Mesodermal cell (in vitro differentiated cells): ENCODE results near the gene KHDRBS2. TPM values are rescaled to one million over a fixed set of nuclear protein-coding genes. Genes with fewer than 3 reads are reported as not detected.

ENCODE experiments used
- H3K27ac ChIP-seq: 2 replicates; pipeline ENCODE4 v1.7.0; 2013; ENCODE audit warnings: mild to moderate bottlenecking, low read depth, low read length, moderate library complexity; ENCODE audit not compliant: severe bottlenecking
- H3K36me3 ChIP-seq: 2 replicates; pipeline ENCODE4 v1.7.1; 2013; ENCODE audit warnings: mild to moderate bottlenecking, low read length, moderate library complexity; ENCODE audit not compliant: control insufficient read depth, insufficient read depth
- H3K4me1 ChIP-seq: one replicate; pipeline ENCODE4 v1.7.1; 2013; ENCODE audit warnings: mild to moderate bottlenecking, low read length; ENCODE audit not compliant: insufficient read depth, control insufficient read depth, poor library complexity, severe bottlenecking
- H3K4me3 ChIP-seq: 2 replicates; pipeline ENCODE4 v1.7.0; 2013; ENCODE audit warnings: low read length, control low read depth, mild to moderate bottlenecking; ENCODE audit not compliant: insufficient read depth, poor library complexity, severe bottlenecking; ENCODE audit errors: extremely low read depth
- H3K9me3 ChIP-seq: 2 replicates; pipeline ENCODE4 v1.7.1; 2013; ENCODE audit warnings: mild to moderate bottlenecking, low read length, moderate library complexity; ENCODE audit not compliant: control insufficient read depth
- WGBS, 2 experiments: methylation state at CpG; one replicate each; pipeline ENCODE4 v1.1.5; 2013; ENCODE audit warnings: missing lambda C conversion rate in 2 of 2; ENCODE audit not compliant: insufficient coverage in 2 of 2; 5-methylcytosine and 5-hydroxymethylcytosine counted together
- polyA plus RNA-seq, 2 experiments: library from polyadenylated mRNA; stranded (reverse); fragments of 50-300 nt; gene quantifications; one replicate each; pipeline ENCODE4 v1.2.3, GENCODE V29; 2013

The KHDRBS2 gene
- 1.5 TPM for polyA plus RNA-seq (2013, experiment 1 of 2)
- polyA plus RNA-seq (2013, experiment 2 of 2), result 1.4 TPM

DNA sequence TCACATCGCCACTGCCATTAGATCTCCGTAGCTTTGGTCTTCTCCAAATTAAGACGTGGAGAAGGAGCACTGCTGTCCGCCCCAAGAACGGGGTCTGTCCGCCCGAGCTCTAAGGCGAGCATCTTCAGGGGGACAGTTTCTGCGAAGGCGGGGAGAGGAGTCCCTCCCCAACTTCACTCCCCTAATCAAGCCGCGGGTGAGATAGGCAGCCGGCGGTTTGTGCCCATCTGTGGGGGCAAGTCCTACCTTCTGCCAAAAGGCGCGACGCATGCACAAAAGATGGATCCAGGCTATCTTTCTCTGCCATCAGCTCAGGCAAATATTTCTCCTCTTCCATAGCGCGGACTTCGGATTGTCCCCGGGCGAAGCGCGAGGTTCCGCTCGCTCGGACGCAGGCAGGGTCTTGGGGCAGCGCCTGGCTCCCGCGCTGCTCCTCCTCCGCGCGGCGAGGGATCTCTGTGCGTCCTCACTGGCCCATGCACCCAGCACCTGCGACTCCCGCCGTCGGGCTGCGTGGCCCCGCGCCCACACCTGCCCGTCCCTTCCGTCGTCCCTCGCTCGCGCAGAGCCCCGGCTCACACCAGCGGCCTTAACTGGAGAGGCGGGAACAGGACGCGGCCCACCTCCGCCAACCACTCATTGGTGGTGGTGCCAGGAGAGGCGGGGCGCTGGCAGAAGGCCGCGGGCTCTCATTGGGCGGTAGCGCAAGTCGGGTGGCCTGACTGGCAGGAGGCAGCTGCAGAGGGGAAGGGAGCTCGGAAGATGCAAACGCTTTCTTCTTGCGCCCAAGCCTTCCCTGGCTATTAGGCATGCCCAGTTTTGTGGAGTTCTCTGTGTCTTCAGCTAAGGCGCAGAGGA, at the start of gene KHDRBS2:
KHDRBS2 (minus strand) TSS at position 614 of the 858 bp plus-strand sequence.
- Histone ChIP-seq H3K4me1 (no peaks in the 10 kb centered on the region), H3K4me3 (peak within 1 kb of the TSS; percentile 59), H3K36me3 (no peaks in the 10 kb centered on the region), H3K9me3 (no peaks in the 10 kb centered on the region), H3K27ac (no peak within 1 kb of the TSS)
- 1% methylated on average over 41 to 49 of the region's 66 CpGs for WGBS, 2 experiments

DNA sequence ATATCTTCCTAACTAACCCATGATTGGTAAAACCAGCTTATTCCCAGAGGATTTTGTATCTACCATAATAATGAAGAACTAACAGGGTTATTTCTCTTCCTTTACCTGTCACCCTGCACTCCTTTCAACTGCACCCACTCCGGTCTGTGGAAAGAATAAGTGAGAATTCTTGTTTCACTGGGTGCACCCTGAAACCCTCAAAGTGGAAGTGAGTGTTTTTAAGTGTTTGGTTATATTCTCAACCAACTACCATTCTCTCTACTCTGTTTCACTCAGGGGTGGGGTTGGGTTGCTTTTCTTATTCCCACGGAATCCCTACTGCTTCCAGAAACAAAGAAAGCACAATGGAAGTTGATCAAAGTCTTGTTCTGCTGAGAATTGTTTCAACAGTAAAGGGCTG, 42.6 kb upstream of the KHDRBS2 start:
- Histone ChIP-seq H3K36me3 (no peaks in the 10 kb centered on the region), H3K4me1 (no peaks in the 10 kb centered on the region), H3K4me3 (no peak overlapping the region), H3K27ac (no peak overlapping the region), H3K9me3 (no peaks in the 10 kb centered on the region)
- no CpG with 5 or more reads among the region's 2 CpGs for WGBS, 2 experiments

DNA sequence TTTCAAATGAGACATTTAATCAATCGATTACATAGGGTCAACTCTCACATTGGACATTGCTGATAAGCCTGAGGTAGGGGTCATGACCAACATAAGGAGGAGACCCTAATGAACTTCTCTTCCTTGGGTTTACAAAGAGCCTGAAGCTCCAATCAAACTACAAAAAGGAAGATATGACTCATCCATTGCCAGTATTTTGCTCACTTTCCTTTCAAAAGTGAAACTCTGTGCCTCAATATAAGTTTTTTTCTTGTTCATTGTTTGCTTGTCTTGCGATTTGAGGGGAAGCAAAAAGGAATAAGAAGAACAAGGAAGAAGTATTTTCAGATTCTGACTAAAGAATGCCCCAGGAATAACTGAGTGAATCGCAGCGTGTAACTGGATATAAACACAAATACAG, 38.8 kb upstream of the KHDRBS2 start:
- no peaks in the 10 kb centered on the region for H3K4me1 ChIP-seq
- H3K4me3 ChIP-seq, result no peak overlapping the region
- H3K36me3 ChIP-seq, result no peaks in the 10 kb centered on the region
- no peaks in the 10 kb centered on the region for H3K9me3 ChIP-seq
- peak overlapping the region; percentile 30 for H3K27ac ChIP-seq
- 100% methylated on average over 2 of the region's 4 CpGs; no CpG with 5 or more reads in 1 of the 2 experiments for WGBS, 2 experiments

DNA sequence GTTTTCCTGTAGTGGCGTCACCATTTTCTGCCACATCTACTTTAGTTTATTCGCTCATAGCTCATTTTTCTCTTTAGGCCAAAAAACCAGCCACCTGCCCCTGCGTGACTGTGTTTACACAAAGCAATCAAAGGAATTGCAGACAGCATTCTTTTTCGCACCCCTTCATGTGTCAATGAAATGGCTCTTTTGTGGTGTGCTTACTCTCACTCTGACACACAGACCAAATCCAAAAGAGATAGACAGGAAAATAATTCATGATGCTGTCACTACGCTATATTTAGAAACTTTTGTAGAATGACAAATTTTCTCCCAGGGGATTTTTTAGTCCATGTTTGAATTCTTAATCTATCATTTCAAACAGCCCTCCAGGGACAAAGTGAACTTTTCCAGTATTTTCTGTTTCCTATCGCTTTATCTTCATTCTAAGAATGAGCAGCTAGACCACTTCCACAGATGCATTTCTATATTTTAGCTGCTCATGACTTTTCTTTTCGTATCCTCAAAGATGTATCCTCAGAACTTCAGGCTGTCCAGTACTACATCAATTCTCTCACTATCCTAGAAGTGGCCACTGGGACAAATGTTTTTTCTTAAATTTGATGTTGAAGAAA, 37.9 kb upstream of the KHDRBS2 start:
- H3K4me3 ChIP-seq, result no peak overlapping the region
- H3K27ac ChIP-seq, result peak overlapping the region; percentile 54
- no peaks in the 10 kb centered on the region for H3K4me1 ChIP-seq
- H3K9me3 ChIP-seq, result no peaks in the 10 kb centered on the region
- no peaks in the 10 kb centered on the region for H3K36me3 ChIP-seq
- 80 to 84% methylated on average over 4 to 6 of the region's 7 CpGs for WGBS, 2 experiments

DNA sequence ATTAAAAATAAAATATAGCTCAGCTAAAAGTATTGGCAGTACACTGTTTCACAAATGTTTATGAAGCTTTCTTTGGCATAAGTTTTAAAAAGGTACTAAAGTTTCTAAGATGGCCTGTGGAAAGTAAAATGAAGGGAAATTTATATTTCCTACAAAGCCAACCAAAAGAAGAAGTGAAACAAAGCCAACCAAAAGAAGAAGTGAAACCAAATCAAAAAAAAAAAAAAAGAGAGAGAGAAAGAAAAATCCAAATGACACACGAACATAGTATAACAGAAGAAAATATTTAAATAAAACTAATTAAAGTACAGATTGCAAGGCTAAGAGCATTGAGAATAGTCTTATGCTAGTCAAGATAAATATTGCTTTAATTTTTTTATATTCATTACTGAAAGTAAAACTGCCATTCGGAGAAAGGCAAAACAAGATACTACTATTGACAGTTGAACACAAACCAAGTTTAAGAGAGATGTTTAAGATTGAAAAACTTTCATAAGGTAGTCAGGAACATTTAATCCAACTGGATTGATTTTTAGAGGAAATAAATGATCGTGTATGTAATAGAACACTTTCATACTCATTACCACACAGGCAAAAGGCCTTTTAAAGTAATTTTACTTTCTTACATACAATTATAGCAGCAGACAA, 12.8 kb upstream of the KHDRBS2 start:
- Histone ChIP-seq H3K9me3 (no peaks in the 10 kb centered on the region), H3K4me1 (no peaks in the 10 kb centered on the region), H3K27ac (no peak overlapping the region), H3K36me3 (no peaks in the 10 kb centered on the region), H3K4me3 (no peak overlapping the region)
- no CpG with 5 or more reads among the region's 3 CpGs for WGBS, 2 experiments

DNA sequence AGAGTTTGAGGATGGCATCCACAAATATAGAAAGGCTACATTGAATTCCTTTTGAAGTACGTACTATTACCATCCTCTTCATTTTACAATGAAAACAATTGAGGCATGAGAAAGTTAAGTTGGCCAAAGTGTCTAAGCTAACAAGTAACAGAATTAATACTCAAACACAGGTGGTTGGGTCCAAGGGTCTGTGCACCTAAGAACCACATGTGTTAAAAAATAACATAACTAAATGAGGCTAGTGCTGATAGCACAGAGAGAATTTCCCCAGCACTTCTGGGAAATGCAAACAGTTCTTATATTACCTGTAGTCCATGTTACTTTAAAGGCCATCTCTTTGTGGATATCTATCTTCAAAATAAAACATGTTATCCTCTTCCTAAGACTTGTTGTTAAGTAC, 10.5 kb upstream of the KHDRBS2 start:
- no peak overlapping the region for H3K27ac ChIP-seq
- no peaks in the 10 kb centered on the region for H3K4me1 ChIP-seq
- H3K36me3 ChIP-seq, result no peaks in the 10 kb centered on the region
- H3K9me3 ChIP-seq, result no peaks in the 10 kb centered on the region
- no peak overlapping the region for H3K4me3 ChIP-seq
- WGBS, 2 experiments, result no CpG with 5 or more reads among the region's 1 CpG

DNA sequence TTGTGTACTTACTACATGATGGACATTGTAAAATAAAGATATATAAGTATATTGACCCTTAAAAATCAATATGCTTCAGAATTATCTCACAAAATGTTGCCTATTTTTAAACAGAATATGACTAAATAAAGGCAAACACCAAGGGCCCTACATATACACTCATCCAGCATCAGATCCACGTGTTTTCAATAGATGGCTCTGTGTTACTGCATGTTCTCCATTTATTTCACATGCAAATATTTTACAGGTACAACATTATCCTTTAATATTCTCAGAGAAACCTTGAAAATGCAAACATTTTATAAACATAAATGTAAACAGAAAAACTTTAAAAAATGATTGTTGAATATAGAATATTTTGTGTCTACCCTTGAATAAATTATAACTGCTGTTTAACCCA, 2.9 kb upstream of the KHDRBS2 start:
- no peaks in the 10 kb centered on the region for H3K36me3 ChIP-seq
- H3K27ac ChIP-seq, result no peak overlapping the region
- H3K4me1 ChIP-seq, result no peaks in the 10 kb centered on the region
- no peaks in the 10 kb centered on the region for H3K9me3 ChIP-seq
- WGBS, 2 experiments, result 83 to 89% methylated on average over 1 of the region's 1 CpG
- no peak overlapping the region for H3K4me3 ChIP-seq

DNA sequence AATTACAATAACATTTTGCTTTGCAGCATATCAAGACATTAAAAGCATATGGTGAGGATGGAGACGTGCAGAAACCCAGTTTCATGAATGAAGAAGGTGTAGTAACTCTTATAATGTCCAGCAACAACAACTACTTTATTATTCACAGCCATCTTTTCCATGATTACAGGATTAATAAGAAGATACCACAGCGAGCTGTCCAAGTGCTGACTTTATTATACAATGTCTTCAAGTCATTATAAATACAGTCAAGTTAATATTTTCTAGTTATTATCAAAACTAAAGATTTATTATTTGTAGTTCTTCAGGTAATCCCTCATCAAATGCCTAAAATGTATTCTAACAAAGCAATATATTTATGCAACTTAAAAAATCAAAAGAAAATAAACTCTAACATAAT, 2.5 kb upstream of the KHDRBS2 start:
- no peaks in the 10 kb centered on the region for H3K9me3 ChIP-seq
- no peaks in the 10 kb centered on the region for H3K36me3 ChIP-seq
- H3K4me3 ChIP-seq, result no peak overlapping the region
- no peak overlapping the region for H3K27ac ChIP-seq
- no peaks in the 10 kb centered on the region for H3K4me1 ChIP-seq
- WGBS, 2 experiments, result no CpG with 5 or more reads among the region's 2 CpGs

DNA sequence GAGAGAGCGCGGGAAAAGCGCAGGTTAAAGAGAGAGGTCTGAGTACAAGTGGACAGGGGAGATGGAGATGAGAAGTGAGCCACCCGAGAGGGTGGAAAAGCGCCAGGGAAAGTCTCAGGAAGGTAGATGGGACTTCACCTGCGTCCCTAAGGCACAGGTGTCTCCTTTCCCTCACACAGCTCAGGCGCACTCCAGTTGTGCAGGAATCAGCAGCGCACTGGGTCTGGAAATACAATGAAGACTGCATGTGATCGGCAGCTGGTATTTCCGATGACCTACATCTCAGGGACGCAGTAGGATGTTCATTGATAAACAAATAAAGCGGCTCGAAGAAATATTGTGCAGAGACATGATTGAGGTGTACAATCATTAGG, 432 bp upstream of the KHDRBS2 start:
- peak overlapping the region; percentile 59 for H3K4me3 ChIP-seq
- 10 to 13% methylated on average over 11 to 13 of the region's 13 CpGs for WGBS, 2 experiments

DNA sequence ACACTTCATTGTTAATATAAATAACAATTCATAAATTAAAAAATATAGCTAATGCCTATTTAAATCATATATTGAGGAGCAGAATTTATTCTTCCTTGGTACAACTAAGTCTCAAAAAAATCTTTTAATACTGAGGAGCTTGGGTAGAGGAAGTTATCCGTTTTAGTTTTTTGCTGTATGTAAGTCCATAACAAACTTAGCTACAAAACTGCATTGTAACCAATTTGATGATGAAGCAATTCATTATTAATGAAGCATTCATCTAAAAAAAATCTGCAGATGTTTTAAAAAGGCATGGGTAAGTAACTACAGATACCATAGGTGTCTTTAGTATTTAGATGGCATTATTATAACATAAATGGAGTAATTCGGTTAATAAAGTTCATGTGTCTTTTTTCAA, 1.3 kb downstream of the KHDRBS2 start:
- H3K27ac ChIP-seq, result no peak overlapping the region
- H3K4me3 ChIP-seq, result no peak overlapping the region
- H3K9me3 ChIP-seq, result no peaks in the 10 kb centered on the region
- no CpG with 5 or more reads among the region's 2 CpGs for WGBS, 2 experiments
- no peaks in the 10 kb centered on the region for H3K36me3 ChIP-seq
- H3K4me1 ChIP-seq, result no peaks in the 10 kb centered on the region

More for the DNA sequence above, 432 bp upstream of the KHDRBS2 start:
- H3K4me1 ChIP-seq, result no peaks in the 10 kb centered on the region
- no peak overlapping the region for H3K27ac ChIP-seq
- H3K9me3 ChIP-seq, result no peaks in the 10 kb centered on the region
- no peaks in the 10 kb centered on the region for H3K36me3 ChIP-seq
